Right lobe of liver (tissue), 6 donors: ENCODE measurements around the gene TEDC1. TPM values are rescaled to one million over a fixed set of nuclear protein-coding genes. Genes with fewer than 3 reads are reported as not detected.

Experiments used
- ATAC-seq, 4 donors: fragments of 200-7000 bp; cut with Tn5 transposase; one replicate each; pipeline ENCODE4 v1.9.1; 2020; ENCODE audit warnings: mild to moderate bottlenecking in 4 of 4, moderate library complexity in 4 of 4
- DNase-seq, 3 donors: peaks; one replicate each; pipeline ENCODE4 v3.0.0-alpha.2; 2020
- H3K27ac ChIP-seq, 3 donors: fragments of 200-600 bp; one replicate each; pipeline ENCODE4 v1.8.0; 2022
- H3K27me3 ChIP-seq, 2 donors: fragments of 200-600 bp; one replicate each; pipeline ENCODE4 v1.8.0; 2022
- H3K36me3 ChIP-seq, 4 donors: fragments of 200-600 bp; sonication (generic) in 1 of 4; one replicate each; pipeline versions ENCODE4 v1.5.1 to v1.8.0; 2017 to 2022; ENCODE audit warnings: control low read depth in 1 of 4
- H3K4me1 ChIP-seq, 4 donors: fragments of 200-600 bp; sonication (generic) in 1 of 4; one replicate each; pipeline versions ENCODE4 v1.5.1 to v1.8.0; 2017 to 2022; ENCODE audit warnings: control low read depth in 1 of 4
- H3K4me3 ChIP-seq, 3 donors: fragments of 200-600 bp; one replicate each; pipeline ENCODE4 v1.8.0; 2022
- H3K9me3 ChIP-seq, 4 donors: fragments of 200-600 bp; sonication (generic) in 1 of 4; one replicate each; pipeline versions ENCODE4 v1.5.1 to v1.8.0; 2017 to 2022; ENCODE audit warnings: control low read depth in 1 of 4
- POLR2A ChIP-seq: fragments of 450-650 bp; IDR thresholded peaks from one replicate; pipeline ENCODE4 v1.6.1; 2017; ENCODE audit warnings: antibody characterized with exemption, mild to moderate bottlenecking
- WGBS: methylation state at CpG from one replicate; pipeline ENCODE4 v1.1.6; 2018; ENCODE audit warnings: low coverage, low lambda C conversion rate; ENCODE audit not compliant: insufficient coverage; ENCODE audit errors: missing lambda C conversion rate; 5-methylcytosine and 5-hydroxymethylcytosine counted together
- intact Hi-C, 2 donors: fragments of 100-400 bp; cut with DNase I; formaldehyde crosslinking; loops; one replicate each; pipeline versions ENCODE4 v1.11.2 to v1.14.1; 2022
- total RNA-seq, 6 experiments: library from RNA; depleted of rRNA in 2 of 6; stranded (reverse); fragments of >200 nt in 2 of 6; fragmentation: NEBNext Ultra II Directional in 3 of 6; extraction: Animal tissue kit (Norgen Biotek cat#: 25700) in 3 of 6; gene quantifications; one replicate each; pipeline versions ENCODE4 v1.1.0 to v1.2.4, GENCODE V29; 2016 to 2023
- TF ChIP-seq, protein P1 (sequence below), 4 donors: fragments of 200-600 bp in 3 of 4; fragments of 450-650 bp in 1 of 4; IDR thresholded peaks; one replicate each; pipeline versions ENCODE4 v1.5.1 to v1.8.0; 2016 to 2022; ENCODE audit warnings: antibody characterized with exemption in 4 of 4, mild to moderate bottlenecking in 2 of 4
- donor health status: DM: no; HTN: yes; CAD: no.
- donor health status: DM: no; HTN: no; CAD: no.
- donor health status: DM: no; HTN: no; CAD: no.
- donor health status: DM: no; HTN: yes; CAD: no.
- donor health status: DM: no; HTN: yes; CAD: no.

Gene TEDC1
- total RNA-seq, 6 experiments from 2014 or later, result 2.2 to 8.1 (median 3.9) TPM

GRCh38 chr14:105526776-105527380 is 35.8 kb downstream of the TEDC1 start:
- peak overlapping the region; percentile 39 to 41 (median 40) for H3K4me3 ChIP-seq
- DNase-seq (peak in 2 of 3 donors; percentile 27 to 50), ATAC-seq (peak in 1 of 4 donors; percentile 2)
- TF ChIP-seq POLR2A, result no peak
- TF ChIP-seq, protein P1, sequence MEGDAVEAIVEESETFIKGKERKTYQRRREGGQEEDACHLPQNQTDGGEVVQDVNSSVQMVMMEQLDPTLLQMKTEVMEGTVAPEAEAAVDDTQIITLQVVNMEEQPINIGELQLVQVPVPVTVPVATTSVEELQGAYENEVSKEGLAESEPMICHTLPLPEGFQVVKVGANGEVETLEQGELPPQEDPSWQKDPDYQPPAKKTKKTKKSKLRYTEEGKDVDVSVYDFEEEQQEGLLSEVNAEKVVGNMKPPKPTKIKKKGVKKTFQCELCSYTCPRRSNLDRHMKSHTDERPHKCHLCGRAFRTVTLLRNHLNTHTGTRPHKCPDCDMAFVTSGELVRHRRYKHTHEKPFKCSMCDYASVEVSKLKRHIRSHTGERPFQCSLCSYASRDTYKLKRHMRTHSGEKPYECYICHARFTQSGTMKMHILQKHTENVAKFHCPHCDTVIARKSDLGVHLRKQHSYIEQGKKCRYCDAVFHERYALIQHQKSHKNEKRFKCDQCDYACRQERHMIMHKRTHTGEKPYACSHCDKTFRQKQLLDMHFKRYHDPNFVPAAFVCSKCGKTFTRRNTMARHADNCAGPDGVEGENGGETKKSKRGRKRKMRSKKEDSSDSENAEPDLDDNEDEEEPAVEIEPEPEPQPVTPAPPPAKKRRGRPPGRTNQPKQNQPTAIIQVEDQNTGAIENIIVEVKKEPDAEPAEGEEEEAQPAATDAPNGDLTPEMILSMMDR (IDR thresholded peaks at IDR 0.05), result no peak
- no peak overlapping the region for H3K27ac ChIP-seq
- WGBS, result 3% methylated on average over 6 of the region's 48 CpGs
- H3K27me3 ChIP-seq, result no peaks in the 10 kb centered on the region
- H3K36me3 ChIP-seq, result no peaks in the 10 kb centered on the region
- intact Hi-C loops, result loop anchor here in 1 of 2 donors (10.0 kb wide), 1 partner anchor 152 kb away; no protein-coding TSS in a partner anchor
- no peaks in the 10 kb centered on the region for H3K9me3 ChIP-seq
- H3K4me1 ChIP-seq, result peaks cover 0 to 17% (median 0%) of the 10 kb centered on the region in 4 donors

DNA sequence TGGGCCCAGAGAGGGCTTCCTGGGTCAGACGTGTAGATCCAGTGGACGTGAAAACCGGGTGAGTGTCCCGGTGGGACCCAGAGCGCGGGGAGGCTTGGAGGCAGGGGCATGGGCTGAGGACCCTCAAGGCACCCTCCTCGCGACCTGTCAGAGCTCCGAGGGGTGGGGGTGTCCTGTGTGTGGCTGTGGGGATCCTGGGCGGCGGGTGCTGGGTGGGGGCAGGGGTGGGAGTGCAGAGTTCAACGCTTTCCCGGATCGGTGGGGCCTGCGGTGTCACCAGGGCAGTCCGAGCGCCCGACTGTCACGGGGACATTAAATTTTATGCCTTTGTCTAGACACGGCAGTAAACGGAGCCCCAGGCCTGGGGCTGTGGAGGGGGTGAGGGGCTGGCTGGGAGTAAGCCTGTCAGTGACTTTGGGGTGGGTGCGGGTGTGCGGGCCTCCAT is 36.4 kb downstream of the TEDC1 start:
- Histone ChIP-seq H3K36me3 (no peaks in the 10 kb centered on the region), H3K4me3 (peak overlapping the region; percentile 40 to 69 (median 41)), H3K4me1 (peaks cover 0 to 17% (median 0%) of the 10 kb centered on the region in 4 donors), H3K27me3 (no peaks in the 10 kb centered on the region), H3K9me3 (no peaks in the 10 kb centered on the region), H3K27ac (no peak overlapping the region)
- 15% methylated on average over 4 of the region's 23 CpGs for WGBS
- intact Hi-C loops, result loop anchor here in 1 of 2 donors (10.0 kb wide), 1 partner anchor 153 kb away; no protein-coding TSS in a partner anchor
- no peak for TF ChIP-seq POLR2A
- TF ChIP-seq, protein P1 (IDR thresholded peaks at IDR 0.05), result no peak
- ATAC-seq (peak in 1 of 4 donors; percentile 1), DNase-seq (peak in 2 of 3 donors; percentile 20 to 50)

DNA sequence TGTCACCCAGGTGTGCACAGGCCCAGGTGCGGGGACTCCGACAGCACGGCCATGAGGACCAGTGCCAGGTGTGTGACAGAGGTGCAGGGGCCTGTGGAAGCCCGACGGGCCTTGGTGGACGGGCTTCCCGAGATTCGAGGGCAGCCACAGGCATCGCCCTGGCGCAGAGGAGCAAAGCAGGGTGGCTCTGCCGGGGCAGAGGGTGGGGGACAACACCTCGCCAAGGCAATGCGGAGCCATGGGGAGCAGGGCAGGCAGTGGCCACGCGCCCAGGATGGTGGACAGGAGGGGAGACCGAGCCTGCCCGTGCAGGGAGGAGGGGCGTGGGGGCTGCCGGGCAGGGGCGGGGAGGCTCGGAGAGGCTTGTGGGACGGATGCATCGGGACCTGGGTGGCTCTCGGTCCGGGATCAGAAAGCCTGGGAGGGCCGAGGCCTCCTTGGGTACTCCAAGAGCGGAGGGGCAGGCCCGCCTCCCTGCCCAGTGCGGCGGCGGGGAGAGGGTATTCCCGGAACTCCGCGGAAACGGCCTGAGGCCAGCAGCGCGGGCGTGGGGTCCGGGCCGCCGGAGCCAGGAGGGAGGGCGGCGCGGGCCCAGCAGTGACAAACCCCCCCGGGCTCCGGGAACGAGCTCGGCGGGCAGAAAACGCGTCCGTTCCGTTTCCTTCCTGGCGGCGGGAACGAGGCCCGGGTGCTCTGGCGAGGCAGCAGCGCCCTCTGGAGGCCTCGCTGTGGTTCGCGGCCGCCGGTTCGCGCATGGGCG is 37.0 kb downstream of the TEDC1 start:
- peak overlapping the region in 1 of 3 donors; percentile 31 for H3K27ac ChIP-seq
- H3K4me3 ChIP-seq, result peak overlapping the region; percentile 43 to 69 (median 67)
- no peaks in the 10 kb centered on the region for H3K9me3 ChIP-seq
- no peaks in the 10 kb centered on the region for H3K36me3 ChIP-seq
- 0% methylated on average over 1 of the region's 67 CpGs for WGBS
- peak; percentile 78 to 82 (median 79) for DNase-seq
- intact Hi-C loops, result loop anchor here in 1 of 2 donors (10.0 kb wide), 1 partner anchor 153 kb away; no protein-coding TSS in a partner anchor
- TF ChIP-seq, protein P1 (IDR thresholded peaks at IDR 0.05), result peak; percentile 85 to 94 (median 88)
- TF ChIP-seq POLR2A, result peak; percentile 43
- H3K27me3 ChIP-seq, result no peaks in the 10 kb centered on the region
- peak; percentile 80 to 91 (median 84) for ATAC-seq
- peaks cover 0 to 17% (median 0%) of the 10 kb centered on the region in 4 donors for H3K4me1 ChIP-seq

DNA sequence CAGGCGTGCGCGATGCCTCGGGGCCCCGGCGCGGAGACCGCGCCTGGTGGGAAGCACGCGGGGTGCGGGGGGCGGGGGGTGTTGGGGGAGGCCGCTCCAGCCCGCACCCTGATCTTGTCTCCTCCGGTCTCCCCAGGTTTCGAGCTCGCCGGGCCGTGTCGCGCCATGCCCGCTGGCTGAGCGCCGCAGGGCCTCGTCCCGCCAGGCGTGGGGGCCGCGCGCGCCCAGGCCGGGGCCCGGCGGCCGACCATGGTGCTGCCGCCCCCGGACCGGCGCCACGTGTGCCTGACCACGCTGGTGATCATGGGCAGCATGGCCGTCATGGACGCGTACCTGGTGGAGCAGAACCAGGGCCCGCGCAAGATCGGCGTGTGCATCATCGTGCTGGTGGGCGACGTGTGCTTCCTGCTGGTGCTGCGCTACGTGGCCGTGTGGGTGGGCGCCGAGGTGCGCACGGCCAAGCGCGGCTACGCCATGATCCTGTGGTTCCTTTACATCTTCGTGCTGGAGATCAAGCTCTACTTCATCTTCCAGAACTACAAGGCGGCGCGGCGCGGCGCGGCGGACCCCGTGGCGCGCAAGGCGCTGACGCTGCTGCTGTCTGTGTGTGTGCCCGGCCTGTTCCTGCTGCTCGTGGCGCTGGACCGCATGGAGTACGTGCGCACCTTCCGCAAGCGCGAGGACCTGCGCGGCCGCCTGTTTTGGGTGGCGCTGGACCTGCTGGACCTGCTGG is 37.7 kb downstream of the TEDC1 start:
- no CpG with 5 or more reads among the region's 89 CpGs for WGBS
- no peak for TF ChIP-seq POLR2A
- TF ChIP-seq, protein P1 (IDR thresholded peaks at IDR 0.05), result peak in 2 of 4 donors; percentile 22 to 32
- no peaks in the 10 kb centered on the region for H3K27me3 ChIP-seq
- no peak overlapping the region for H3K27ac ChIP-seq
- intact Hi-C loops, result loop anchor here in 1 of 2 donors (10.0 kb wide), 1 partner anchor 154 kb away; no protein-coding TSS in a partner anchor
- ATAC-seq (no peak), DNase-seq (peak in 1 of 3 donors; percentile 46)
- no peaks in the 10 kb centered on the region for H3K36me3 ChIP-seq
- H3K4me1 ChIP-seq, result peaks cover 0 to 17% (median 0%) of the 10 kb centered on the region in 4 donors
- H3K9me3 ChIP-seq, result no peaks in the 10 kb centered on the region
- peak overlapping the region; percentile 43 to 69 (median 67) for H3K4me3 ChIP-seq
